Activated CD4-positive, alpha-beta T cell treated with anti-CD3 and anti-CD28 coated beads for 4 hours (primary cell): ENCODE measurements around the gene FHAD1.

Source experiments
- DNase-seq, 2 donors: peaks; one replicate each; pipeline ENCODE4 v3.0.0-alpha.2; 2020

The FHAD1 gene

DNA sequence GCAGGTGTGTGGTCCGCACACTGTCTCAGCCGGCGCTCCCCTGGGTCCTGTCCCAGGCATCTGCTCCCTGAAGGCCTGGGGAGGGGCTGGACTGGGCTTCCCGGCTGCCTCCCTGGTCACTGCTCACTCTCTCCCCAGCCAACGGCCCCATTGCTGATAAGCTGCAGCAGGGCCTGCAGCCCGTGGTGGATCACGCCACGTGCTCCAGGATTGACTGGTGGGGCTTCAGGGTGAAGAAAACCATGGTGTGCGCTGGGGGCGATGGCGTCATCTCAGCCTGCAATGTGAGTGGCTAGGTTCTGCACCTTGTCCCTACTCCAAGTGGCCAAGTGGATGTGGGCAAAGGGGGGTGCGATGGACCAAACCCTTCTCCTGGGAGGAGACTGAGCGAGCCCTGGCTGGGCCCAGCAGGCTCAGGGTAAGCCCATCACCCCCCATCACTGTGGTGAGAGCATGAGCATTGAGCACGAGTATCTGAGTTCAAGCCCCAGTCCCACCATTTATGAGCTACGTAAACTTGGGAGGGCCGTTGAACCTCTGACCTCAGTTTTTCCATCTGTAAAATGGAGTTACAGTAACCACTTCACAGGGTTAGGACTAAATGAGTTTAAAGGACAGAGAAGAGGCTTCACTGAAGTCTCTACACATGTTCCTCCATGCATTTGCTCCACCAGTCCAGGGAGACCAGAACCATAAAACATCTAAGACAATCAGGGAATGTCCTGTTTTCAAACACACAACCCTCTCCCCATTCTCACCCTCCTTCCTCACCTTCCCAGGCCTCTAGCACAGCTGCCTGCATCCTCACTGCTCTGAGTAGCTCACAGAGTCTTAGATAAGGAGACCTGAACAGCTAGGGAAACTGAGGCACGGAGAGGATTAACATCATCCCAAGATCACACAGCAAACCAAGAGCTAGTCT is 197.7 kb downstream of the FHAD1 start:
- no peak for DNase-seq

DNA sequence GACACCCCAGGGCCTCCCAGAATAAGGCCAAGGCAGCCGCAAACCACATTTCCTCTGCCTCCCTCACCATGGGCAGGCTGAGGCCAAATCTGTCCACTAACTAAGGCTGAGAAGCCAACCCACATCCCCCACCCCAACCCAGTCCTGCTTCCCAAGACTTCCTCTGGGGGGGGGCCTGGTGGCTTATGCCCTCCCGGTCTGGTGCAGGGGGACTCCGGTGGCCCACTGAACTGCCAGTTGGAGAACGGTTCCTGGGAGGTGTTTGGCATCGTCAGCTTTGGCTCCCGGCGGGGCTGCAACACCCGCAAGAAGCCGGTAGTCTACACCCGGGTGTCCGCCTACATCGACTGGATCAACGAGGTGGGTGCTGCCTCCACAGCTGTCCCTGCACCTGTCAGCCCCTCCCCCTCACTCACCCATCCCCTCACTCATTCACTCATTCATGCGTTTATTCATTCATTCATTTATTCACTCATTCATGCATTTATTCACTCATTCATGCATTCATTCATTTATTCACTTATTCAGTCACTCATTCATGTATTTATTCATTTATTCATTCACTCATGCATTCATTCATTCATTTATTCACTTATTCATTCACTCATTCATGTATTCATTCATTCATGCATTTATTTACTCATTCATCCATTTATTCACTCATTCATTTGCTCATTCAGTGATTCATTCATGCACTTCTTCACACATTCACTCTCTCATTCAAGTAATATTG is 198.5 kb downstream of the FHAD1 start:
- no peak for DNase-seq

- DNase-seq = no peak
These were observed 199.2 kb downstream of the FHAD1 start for GRCh38 chr1:15446212-15446611.
